K562 (cell line): ENCODE measurements around the gene DRG1. TPM values are rescaled to one million over a fixed set of nuclear protein-coding genes. Genes with fewer than 3 reads are reported as not detected.

ENCODE experiments used
- DIDO1 ChIP-seq: fragments of 450-650 bp; IDR thresholded peaks from 2 replicates; pipeline ENCODE4 v1.6.1; 2016; ENCODE audit warnings: low read depth, missing biosample characterization, missing genetic modification characterization
- MTA1 ChIP-seq: fragments of 450-650 bp; IDR thresholded peaks from 2 replicates; pipeline ENCODE4 v1.6.1; 2017; ENCODE audit warnings: borderline replicate concordance
- NFYB ChIP-seq: IDR thresholded peaks from 2 replicates; pipeline ENCODE4 v1.6.1; 2011; ENCODE audit warnings: mild to moderate bottlenecking, moderate library complexity; ENCODE audit not compliant: insufficient read length; ENCODE audit errors: extremely low read depth
- RBFOX2 ChIP-seq: fragments of 200-400 bp; formaldehyde crosslinking; IDR thresholded peaks from 2 replicates; pipeline ENCODE4 v1.6.1; 2017; ENCODE audit warnings: low read depth, mild to moderate bottlenecking, low read length, moderate library complexity
- TEAD1 ChIP-seq, 2 experiments: fragments of 450-650 bp in 1 of 2; sonication (generic) in 1 of 2; formaldehyde crosslinking; IDR thresholded peaks; 2 replicates each; pipeline versions ENCODE4 v1.4.0 to v1.8.0; 2020 to 2022; ENCODE audit warnings: mild to moderate bottlenecking in 2 of 2, missing genetic modification reagents in 1 of 2
- TFAM ChIP-seq: fragments of 250-450 bp; sonication (Bioruptor Pico); conservative IDR thresholded peaks from 2 replicates; pipeline ENCODE4 v1.5.0; 2021; ENCODE audit warnings: mild to moderate bottlenecking, moderate library complexity
- polyA plus RNA-seq, 8 experiments: library from polyadenylated mRNA; depleted of rRNA in 4 of 8; stranded (reverse) in 5 of 8; unstranded in 3 of 8; fragments of >200 nt; fragmentation: Nextera tagmentation in 2 of 8; fragmentation: Illumina TruSeq in 1 of 8; extraction: Ambion mirVana in 2 of 8; extraction: Trizol in 1 of 8; gene quantifications; 2 replicates each; pipeline versions ENCODE4 v1.2.1 to v1.2.3, GENCODE V29; 2011 to 2014; ENCODE audit warnings: inconsistent platforms in 1 of 8, missing spikeins in 1 of 8
- total RNA-seq, 7 experiments: library from RNA; depleted of rRNA in 6 of 7; stranded (reverse); fragments of >200 nt in 6 of 7; fragmentation: Illumina TruSeq in 2 of 7; extraction: Trizol in 2 of 7; gene quantifications; 2 replicates each; pipeline versions ENCODE4 v1.2.1 to v1.2.3, GENCODE V29; 2011 to 2021; ENCODE audit warnings: low replicate concordance in 1 of 7
- TF ChIP-seq, protein P1 (sequence below): fragments of 250-450 bp; sonication (Bioruptor Pico); IDR thresholded peaks from 2 replicates; pipeline ENCODE4 v1.8.0; 2021; ENCODE audit warnings: mild to moderate bottlenecking, moderate library complexity
- TF ChIP-seq, protein P2 (sequence below): fragments of 450-650 bp; formaldehyde crosslinking; IDR thresholded peaks from 2 replicates; pipeline ENCODE4 v1.4.0; 2020; ENCODE audit warnings: mild to moderate bottlenecking, moderate library complexity
- TF ChIP-seq, protein P3 (sequence below), 3 experiments: fragments of 200-800 bp in 1 of 3; fragments of 250-450 bp in 1 of 3; fragments of 450-650 bp in 1 of 3; sonication (Bioruptor Pico) in 1 of 3; sonication (Bioruptor generic) in 1 of 3; formaldehyde crosslinking in 1 of 3; IDR thresholded peaks; 2 replicates each; pipeline versions ENCODE4 v1.6.1 to v1.8.0; 2016 to 2022; ENCODE audit warnings: mild to moderate bottlenecking in 2 of 3, missing genetic modification characterization in 2 of 3, missing compliant biosample characterization in 1 of 3, moderate library complexity in 1 of 3
- TF ChIP-seq, protein P4 (sequence below): sonication (generic); formaldehyde crosslinking; IDR thresholded peaks from 2 replicates; pipeline ENCODE4 v1.8.0; 2023; ENCODE audit warnings: mild to moderate bottlenecking, missing genetic modification reagents
- TF ChIP-seq, protein P5 (sequence below): fragments of 250-450 bp; sonication (Bioruptor Pico); IDR thresholded peaks from 2 replicates; pipeline ENCODE4 v1.8.0; 2021; ENCODE audit warnings: moderate library complexity, mild to moderate bottlenecking, inconsistent platforms
- TF ChIP-seq, protein P6 (sequence below): fragments of 250-450 bp; sonication (Bioruptor Pico); IDR thresholded peaks from 2 replicates; pipeline ENCODE4 v1.4.0; 2020; ENCODE audit warnings: borderline replicate concordance

The DRG1 gene
- total and polyA plus RNA-seq, 9 of the 15 experiments (the other 6 are each of a cell fraction or from before 2014, with no cell fraction given): 76.4 to 211 (median 93.3) TPM

DNA sequence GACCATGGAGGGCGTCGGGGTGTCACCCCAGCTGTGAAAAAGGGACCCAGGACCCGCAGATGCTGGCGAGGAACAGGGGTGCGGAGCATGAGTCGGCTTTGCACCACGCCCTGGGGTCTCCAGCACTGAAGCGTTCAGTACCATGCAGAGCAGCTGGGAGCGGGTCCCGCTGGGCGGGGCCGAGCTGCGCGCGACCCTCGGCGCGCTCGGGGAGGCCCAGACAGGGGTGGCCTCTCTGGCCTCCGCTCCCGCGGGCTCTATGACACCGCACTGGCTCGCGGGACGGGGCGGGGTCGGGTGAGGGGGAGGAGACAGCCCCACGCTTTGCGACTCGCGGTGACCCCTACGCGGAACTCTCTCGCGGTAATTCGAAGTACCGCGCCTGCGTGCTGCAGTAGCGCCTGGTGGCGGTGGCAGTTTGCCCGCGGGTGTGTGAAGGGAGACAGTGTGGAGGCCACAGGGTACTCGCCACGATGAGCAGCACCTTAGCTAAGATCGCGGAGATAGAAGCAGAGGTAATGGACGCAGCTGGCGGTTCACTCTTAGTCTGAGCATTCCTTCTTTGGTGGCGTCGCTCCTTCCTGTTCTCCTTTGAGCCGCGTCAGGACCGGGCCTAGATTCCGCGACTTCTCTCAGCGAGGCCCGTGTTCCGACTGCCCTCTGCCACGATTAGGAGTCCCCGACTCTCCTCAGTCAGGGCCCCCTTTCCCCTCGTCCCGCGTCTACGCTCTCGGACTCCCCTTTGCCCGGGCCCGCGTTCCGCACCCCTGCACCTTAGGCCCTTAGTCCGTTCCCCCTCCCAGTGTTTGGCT lies at the start of gene DRG1 (continued):
- TF ChIP-seq MTA1 (no peak), TEAD1 (CRISPR knock-in tag; IDR thresholded peaks at IDR 0.05) (peak in 1 of 2 experiments; percentile 44; a peak in 2 of 4 replicates), DIDO1 (tag) (no peak), TFAM (no peak), NFYB (no peak), RBFOX2 (peak; percentile 96)
- TF ChIP-seq, protein P1, sequence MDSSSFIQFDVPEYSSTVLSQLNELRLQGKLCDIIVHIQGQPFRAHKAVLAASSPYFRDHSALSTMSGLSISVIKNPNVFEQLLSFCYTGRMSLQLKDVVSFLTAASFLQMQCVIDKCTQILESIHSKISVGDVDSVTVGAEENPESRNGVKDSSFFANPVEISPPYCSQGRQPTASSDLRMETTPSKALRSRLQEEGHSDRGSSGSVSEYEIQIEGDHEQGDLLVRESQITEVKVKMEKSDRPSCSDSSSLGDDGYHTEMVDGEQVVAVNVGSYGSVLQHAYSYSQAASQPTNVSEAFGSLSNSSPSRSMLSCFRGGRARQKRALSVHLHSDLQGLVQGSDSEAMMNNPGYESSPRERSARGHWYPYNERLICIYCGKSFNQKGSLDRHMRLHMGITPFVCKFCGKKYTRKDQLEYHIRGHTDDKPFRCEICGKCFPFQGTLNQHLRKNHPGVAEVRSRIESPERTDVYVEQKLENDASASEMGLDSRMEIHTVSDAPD (CRISPR knock-in tag): no peak
- TF ChIP-seq, protein P2, sequence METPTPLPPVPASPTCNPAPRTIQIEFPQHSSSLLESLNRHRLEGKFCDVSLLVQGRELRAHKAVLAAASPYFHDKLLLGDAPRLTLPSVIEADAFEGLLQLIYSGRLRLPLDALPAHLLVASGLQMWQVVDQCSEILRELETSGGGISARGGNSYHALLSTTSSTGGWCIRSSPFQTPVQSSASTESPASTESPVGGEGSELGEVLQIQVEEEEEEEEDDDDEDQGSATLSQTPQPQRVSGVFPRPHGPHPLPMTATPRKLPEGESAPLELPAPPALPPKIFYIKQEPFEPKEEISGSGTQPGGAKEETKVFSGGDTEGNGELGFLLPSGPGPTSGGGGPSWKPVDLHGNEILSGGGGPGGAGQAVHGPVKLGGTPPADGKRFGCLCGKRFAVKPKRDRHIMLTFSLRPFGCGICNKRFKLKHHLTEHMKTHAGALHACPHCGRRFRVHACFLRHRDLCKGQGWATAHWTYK (CRISPR knock-in tag): no peak
- TF ChIP-seq, protein P3, sequence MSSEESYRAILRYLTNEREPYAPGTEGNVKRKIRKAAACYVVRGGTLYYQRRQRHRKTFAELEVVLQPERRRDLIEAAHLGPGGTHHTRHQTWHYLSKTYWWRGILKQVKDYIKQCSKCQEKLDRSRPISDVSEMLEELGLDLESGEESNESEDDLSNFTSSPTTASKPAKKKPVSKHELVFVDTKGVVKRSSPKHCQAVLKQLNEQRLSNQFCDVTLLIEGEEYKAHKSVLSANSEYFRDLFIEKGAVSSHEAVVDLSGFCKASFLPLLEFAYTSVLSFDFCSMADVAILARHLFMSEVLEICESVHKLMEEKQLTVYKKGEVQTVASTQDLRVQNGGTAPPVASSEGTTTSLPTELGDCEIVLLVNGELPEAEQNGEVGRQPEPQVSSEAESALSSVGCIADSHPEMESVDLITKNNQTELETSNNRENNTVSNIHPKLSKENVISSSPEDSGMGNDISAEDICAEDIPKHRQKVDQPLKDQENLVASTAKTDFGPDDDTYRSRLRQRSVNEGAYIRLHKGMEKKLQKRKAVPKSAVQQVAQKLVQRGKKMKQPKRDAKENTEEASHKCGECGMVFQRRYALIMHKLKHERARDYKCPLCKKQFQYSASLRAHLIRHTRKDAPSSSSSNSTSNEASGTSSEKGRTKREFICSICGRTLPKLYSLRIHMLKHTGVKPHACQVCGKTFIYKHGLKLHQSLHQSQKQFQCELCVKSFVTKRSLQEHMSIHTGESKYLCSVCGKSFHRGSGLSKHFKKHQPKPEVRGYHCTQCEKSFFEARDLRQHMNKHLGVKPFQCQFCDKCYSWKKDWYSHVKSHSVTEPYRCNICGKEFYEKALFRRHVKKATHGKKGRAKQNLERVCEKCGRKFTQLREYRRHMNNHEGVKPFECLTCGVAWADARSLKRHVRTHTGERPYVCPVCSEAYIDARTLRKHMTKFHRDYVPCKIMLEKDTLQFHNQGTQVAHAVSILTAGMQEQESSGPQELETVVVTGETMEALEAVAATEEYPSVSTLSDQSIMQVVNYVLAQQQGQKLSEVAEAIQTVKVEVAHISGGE (CRISPR knock-in tag; IDR thresholded peaks at IDR 0.05): peak in 1 of 3 experiments; percentile 49; a peak in 1 of 6 replicates
- TF ChIP-seq, protein P4, sequence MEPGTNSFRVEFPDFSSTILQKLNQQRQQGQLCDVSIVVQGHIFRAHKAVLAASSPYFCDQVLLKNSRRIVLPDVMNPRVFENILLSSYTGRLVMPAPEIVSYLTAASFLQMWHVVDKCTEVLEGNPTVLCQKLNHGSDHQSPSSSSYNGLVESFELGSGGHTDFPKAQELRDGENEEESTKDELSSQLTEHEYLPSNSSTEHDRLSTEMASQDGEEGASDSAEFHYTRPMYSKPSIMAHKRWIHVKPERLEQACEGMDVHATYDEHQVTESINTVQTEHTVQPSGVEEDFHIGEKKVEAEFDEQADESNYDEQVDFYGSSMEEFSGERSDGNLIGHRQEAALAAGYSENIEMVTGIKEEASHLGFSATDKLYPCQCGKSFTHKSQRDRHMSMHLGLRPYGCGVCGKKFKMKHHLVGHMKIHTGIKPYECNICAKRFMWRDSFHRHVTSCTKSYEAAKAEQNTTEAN: no peak
- TF ChIP-seq, protein P5, sequence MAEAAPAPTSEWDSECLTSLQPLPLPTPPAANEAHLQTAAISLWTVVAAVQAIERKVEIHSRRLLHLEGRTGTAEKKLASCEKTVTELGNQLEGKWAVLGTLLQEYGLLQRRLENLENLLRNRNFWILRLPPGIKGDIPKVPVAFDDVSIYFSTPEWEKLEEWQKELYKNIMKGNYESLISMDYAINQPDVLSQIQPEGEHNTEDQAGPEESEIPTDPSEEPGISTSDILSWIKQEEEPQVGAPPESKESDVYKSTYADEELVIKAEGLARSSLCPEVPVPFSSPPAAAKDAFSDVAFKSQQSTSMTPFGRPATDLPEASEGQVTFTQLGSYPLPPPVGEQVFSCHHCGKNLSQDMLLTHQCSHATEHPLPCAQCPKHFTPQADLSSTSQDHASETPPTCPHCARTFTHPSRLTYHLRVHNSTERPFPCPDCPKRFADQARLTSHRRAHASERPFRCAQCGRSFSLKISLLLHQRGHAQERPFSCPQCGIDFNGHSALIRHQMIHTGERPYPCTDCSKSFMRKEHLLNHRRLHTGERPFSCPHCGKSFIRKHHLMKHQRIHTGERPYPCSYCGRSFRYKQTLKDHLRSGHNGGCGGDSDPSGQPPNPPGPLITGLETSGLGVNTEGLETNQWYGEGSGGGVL: no peak
- TF ChIP-seq, protein P6, sequence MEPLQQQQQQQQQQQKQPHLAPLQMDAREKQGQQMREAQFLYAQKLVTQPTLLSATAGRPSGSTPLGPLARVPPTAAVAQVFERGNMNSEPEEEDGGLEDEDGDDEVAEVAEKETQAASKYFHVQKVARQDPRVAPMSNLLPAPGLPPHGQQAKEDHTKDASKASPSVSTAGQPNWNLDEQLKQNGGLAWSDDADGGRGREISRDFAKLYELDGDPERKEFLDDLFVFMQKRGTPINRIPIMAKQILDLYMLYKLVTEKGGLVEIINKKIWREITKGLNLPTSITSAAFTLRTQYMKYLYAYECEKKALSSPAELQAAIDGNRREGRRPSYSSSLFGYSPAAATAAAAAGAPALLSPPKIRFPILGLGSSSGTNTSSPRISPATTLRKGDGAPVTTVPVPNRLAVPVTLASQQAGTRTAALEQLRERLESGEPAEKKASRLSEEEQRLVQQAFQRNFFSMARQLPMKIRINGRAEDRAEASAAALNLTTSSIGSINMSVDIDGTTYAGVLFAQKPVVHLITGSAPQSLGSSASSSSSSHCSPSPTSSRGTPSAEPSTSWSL (CRISPR knock-in tag): no peak
